ENCODE results near the gene PTBP1. TPM values are rescaled to one million over a fixed set of nuclear protein-coding genes. Genes with fewer than 3 reads are reported as not detected.

PTBP1 gene
- total and polyA plus RNA-seq, 2 of the 13 experiments (the other 11 are each of a cell fraction or from before 2014, with no cell fraction given), result 195 to 288 TPM

GRCh38 chr19:796692-797527, at the start of gene PTBP1 (continued):
- TF ChIP-seq, protein P1, sequence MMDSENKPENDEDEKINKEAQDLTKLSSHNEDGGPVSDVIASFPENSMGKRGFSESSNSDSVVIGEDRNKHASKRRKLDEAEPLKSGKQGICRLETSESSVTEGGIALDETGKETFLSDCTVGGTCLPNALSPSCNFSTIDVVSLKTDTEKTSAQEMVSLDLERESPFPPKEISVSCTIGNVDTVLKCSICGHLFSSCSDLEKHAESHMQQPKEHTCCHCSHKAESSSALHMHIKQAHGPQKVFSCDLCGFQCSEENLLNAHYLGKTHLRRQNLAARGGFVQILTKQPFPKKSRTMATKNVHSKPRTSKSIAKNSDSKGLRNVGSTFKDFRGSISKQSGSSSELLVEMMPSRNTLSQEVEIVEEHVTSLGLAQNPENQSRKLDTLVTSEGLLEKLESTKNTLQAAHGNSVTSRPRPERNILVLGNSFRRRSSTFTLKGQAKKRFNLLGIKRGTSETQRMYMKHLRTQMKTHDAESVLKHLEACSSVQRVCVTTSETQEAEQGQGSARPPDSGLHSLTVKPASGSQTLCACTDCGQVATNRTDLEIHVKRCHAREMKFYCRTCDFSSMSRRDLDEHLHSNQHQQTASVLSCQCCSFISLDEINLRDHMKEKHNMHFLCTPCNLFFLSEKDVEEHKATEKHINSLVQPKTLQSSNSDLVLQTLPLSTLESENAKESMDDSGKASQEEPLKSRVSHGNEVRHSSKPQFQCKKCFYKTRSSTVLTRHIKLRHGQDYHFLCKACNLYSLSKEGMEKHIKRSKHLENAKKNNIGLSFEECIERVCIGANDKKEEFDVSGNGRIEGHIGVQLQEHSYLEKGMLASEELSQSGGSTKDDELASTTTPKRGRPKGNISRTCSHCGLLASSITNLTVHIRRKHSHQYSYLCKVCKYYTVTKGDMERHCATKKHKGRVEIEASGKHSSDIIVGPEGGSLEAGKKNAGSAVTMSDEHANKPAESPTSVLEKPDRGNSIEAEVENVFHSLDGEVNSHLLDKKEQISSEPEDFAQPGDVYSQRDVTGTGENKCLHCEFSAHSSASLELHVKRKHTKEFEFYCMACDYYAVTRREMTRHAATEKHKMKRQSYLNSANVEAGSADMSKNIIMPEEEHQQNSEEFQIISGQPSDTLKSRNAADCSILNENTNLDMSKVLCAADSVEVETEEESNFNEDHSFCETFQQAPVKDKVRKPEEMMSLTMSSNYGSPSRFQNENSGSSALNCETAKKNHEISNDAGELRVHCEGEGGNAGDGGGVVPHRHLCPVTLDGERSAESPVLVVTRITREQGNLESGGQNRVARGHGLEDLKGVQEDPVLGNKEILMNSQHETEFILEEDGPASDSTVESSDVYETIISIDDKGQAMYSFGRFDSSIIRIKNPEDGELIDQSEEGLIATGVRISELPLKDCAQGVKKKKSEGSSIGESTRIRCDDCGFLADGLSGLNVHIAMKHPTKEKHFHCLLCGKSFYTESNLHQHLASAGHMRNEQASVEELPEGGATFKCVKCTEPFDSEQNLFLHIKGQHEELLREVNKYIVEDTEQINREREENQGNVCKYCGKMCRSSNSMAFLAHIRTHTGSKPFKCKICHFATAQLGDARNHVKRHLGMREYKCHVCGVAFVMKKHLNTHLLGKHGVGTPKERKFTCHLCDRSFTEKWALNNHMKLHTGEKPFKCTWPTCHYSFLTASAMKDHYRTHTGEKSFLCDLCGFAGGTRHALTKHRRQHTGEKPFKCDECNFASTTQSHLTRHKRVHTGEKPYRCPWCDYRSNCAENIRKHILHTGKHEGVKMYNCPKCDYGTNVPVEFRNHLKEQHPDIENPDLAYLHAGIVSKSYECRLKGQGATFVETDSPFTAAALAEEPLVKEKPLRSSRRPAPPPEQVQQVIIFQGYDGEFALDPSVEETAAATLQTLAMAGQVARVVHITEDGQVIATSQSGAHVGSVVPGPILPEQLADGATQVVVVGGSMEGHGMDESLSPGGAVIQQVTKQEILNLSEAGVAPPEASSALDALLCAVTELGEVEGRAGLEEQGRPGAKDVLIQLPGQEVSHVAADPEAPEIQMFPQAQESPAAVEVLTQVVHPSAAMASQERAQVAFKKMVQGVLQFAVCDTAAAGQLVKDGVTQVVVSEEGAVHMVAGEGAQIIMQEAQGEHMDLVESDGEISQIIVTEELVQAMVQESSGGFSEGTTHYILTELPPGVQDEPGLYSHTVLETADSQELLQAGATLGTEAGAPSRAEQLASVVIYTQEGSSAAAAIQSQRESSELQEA (CRISPR knock-in tag; IDR thresholded peaks at IDR 0.05; ENCODE audit: not compliant biosample characterization), result no peak
- TF ChIP-seq, protein P2, sequence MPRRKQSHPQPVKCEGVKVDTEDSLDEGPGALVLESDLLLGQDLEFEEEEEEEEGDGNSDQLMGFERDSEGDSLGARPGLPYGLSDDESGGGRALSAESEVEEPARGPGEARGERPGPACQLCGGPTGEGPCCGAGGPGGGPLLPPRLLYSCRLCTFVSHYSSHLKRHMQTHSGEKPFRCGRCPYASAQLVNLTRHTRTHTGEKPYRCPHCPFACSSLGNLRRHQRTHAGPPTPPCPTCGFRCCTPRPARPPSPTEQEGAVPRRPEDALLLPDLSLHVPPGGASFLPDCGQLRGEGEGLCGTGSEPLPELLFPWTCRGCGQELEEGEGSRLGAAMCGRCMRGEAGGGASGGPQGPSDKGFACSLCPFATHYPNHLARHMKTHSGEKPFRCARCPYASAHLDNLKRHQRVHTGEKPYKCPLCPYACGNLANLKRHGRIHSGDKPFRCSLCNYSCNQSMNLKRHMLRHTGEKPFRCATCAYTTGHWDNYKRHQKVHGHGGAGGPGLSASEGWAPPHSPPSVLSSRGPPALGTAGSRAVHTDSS (CRISPR knock-in tag; conservative IDR thresholded peaks at IDR 0.05), result 0 out of 2 replicates have a peak, but pooled peaks have one; percentile 32
- no peak for TF ChIP-seq ZNF343 (CRISPR knock-in tag; IDR thresholded peaks at IDR 0.05)
- no peak; the same call in 1 of the 2 replicates for TF ChIP-seq ZNF460 (CRISPR knock-in tag; IDR thresholded peaks at IDR 0.05; ENCODE audit: borderline replicate concordance)
- TF ChIP-seq PTBP1 (IDR thresholded peaks at IDR 0.05; ENCODE audit: low read depth, low read length, poor library complexity, severe bottlenecking), result no peak
- TF ChIP-seq MXD4 (CRISPR knock-in tag; IDR thresholded peaks at IDR 0.05), result no peak; the same call in none of the 2 replicates
- TF ChIP-seq DNMT1 (CRISPR knock-in tag; IDR thresholded peaks at IDR 0.05), result peak; percentile 48; the same call in 1 of the 2 replicates
- TF ChIP-seq SIN3A (IDR thresholded peaks at IDR 0.05; ENCODE audit: borderline replicate concordance, low read depth, low read length), result no peak
- TF ChIP-seq, protein P3, sequence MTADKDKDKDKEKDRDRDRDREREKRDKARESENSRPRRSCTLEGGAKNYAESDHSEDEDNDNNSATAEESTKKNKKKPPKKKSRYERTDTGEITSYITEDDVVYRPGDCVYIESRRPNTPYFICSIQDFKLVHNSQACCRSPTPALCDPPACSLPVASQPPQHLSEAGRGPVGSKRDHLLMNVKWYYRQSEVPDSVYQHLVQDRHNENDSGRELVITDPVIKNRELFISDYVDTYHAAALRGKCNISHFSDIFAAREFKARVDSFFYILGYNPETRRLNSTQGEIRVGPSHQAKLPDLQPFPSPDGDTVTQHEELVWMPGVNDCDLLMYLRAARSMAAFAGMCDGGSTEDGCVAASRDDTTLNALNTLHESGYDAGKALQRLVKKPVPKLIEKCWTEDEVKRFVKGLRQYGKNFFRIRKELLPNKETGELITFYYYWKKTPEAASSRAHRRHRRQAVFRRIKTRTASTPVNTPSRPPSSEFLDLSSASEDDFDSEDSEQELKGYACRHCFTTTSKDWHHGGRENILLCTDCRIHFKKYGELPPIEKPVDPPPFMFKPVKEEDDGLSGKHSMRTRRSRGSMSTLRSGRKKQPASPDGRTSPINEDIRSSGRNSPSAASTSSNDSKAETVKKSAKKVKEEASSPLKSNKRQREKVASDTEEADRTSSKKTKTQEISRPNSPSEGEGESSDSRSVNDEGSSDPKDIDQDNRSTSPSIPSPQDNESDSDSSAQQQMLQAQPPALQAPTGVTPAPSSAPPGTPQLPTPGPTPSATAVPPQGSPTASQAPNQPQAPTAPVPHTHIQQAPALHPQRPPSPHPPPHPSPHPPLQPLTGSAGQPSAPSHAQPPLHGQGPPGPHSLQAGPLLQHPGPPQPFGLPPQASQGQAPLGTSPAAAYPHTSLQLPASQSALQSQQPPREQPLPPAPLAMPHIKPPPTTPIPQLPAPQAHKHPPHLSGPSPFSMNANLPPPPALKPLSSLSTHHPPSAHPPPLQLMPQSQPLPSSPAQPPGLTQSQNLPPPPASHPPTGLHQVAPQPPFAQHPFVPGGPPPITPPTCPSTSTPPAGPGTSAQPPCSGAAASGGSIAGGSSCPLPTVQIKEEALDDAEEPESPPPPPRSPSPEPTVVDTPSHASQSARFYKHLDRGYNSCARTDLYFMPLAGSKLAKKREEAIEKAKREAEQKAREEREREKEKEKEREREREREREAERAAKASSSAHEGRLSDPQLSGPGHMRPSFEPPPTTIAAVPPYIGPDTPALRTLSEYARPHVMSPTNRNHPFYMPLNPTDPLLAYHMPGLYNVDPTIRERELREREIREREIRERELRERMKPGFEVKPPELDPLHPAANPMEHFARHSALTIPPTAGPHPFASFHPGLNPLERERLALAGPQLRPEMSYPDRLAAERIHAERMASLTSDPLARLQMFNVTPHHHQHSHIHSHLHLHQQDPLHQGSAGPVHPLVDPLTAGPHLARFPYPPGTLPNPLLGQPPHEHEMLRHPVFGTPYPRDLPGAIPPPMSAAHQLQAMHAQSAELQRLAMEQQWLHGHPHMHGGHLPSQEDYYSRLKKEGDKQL (CRISPR knock-in tag; IDR thresholded peaks at IDR 0.05; ENCODE audit: low read depth), result no peak
- peak; percentile 16; the same call in 1 of the 2 replicates for TF ChIP-seq ZBTB7B (CRISPR knock-in tag; IDR thresholded peaks at IDR 0.05)
- no peak for TF ChIP-seq IRF9 (CRISPR knock-in tag; IDR thresholded peaks at IDR 0.05; ENCODE audit: borderline replicate concordance)
